Measurements from ENCODE around the gene COL8A2.

The COL8A2 gene

DNA sequence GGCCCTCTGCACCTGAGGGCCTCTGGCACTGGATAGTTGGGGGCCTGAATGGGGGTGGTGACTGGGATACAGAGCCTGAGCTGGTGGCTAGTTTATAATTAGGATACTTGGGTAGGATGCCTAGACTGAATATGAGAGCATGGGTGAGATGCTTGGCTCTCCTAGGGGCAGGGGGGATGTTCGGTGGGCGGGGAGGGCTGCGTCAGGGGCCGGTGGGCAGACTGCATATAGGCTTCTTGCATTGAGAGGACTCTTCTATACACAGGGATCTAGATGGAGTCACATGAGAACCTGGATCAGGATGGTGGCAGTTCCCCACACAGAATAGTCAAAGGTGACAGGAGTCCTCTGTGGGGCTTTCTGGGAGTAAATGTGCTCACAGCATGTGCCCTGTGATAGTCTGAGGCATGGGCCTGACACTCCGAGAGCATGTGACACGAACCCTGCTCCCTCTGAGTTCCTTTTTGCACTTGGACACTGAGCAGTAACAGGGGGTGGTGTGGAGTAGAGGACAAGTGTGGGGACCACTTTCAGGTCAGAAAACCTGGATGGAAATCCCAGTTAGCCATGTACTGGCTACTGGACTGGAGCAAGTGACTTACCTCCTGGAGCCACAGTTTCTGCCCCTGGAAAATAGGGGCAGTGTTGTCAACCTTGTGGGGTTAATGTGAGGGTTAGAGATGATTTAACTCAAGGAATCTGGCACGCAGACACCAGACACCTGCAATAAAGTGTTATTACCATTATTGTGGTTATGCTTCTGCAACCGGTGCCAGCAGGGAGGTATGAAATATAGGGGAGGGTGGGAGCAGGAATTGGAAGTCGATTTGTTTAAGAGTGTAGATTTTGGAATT is 33.2 kb upstream of the COL8A2 start:
- CTCF ChIA-PET = no interaction called here
- TF ChIP-seq NFRKB (IDR thresholded peaks at IDR 0.05) = no peak
- no peak for TF ChIP-seq SP1 (IDR thresholded peaks at IDR 0.05)
- TF ChIP-seq ZNF384 (IDR thresholded peaks at IDR 0.05) = no peak
- no peak for TF ChIP-seq BHLHE40 (IDR thresholded peaks at IDR 0.05; ENCODE audit: borderline replicate concordance)
- no peak for TF ChIP-seq ARNT (IDR thresholded peaks at IDR 0.05)
- TF ChIP-seq, protein P1, sequence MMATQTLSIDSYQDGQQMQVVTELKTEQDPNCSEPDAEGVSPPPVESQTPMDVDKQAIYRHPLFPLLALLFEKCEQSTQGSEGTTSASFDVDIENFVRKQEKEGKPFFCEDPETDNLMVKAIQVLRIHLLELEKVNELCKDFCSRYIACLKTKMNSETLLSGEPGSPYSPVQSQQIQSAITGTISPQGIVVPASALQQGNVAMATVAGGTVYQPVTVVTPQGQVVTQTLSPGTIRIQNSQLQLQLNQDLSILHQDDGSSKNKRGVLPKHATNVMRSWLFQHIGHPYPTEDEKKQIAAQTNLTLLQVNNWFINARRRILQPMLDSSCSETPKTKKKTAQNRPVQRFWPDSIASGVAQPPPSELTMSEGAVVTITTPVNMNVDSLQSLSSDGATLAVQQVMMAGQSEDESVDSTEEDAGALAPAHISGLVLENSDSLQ (IDR thresholded peaks at IDR 0.05) = no peak
- TF ChIP-seq TARDBP (IDR thresholded peaks at IDR 0.05) = no peak
- no peak for TF ChIP-seq FOXK2 (IDR thresholded peaks at IDR 0.05)
- TF ChIP-seq CTBP1 (IDR thresholded peaks at IDR 0.05; ENCODE audit: borderline replicate concordance) = no peak
- no peak for TF ChIP-seq HDGF (IDR thresholded peaks at IDR 0.05; ENCODE audit: borderline replicate concordance)
- no peak for TF ChIP-seq SUZ12 (IDR thresholded peaks at IDR 0.05)
- no peak for TF ChIP-seq FOXA1 (IDR thresholded peaks at IDR 0.05)
- DNase-seq (ENCODE audit: extremely low spot score) = no peak
- POLR2A ChIA-PET = interaction anchor here (5.5 kb wide), 1 partner anchor 8 kb away, joined by 42 read pairs; the partner anchor contains the start of gene TRAPPC3

DNA sequence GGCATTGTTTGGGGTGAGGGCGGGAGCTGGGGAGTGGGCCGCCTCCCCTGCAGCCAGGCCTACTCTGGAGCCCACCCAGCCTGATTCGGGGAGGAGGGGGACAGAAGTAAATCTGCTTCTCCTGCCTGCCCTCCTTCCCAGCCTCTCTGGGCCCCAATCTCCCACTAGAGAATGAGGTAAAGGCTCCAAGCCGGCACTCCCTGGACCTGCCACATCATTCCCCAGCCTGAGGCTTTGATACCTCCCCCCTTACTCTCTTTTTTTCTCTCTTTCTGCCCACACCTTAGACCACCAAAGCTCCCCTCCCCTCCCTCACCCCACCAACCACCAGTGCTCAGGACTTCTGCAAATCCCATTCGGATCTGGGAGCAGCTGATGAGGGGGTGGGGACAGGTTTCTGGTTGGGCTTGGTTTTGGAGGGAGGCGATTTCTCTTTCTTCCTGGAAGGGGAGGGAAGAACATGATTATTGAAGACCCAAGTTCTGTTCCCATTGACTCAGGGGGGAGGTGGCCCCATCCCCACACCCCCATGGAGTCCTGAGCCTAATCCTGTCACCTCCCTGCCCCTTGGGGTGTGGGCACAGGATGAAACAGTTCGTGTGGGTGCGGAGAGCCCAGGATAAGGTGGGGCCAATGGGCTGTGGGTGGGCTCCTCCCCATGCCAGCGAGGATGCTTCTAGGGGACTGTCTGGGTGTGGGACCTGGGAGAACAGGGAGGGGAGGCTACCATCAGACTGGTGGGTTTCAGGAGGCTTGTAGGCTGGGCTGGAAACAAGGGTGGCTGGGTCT is 32.3 kb upstream of the COL8A2 start:
- ChIA-PET POLR2A (interaction anchor here (1.0 to 2.0 kb wide), 5 partner anchors 10 to 81 kb away, joined by 3 to 9 read pairs (median 5); partner anchors contain the start of gene THRAP3), CTCF (no interaction called here)
- DNase-seq (ENCODE audit: extremely low spot score) = no peak
- TF ChIP-seq BHLHE40 (IDR thresholded peaks at IDR 0.05; ENCODE audit: borderline replicate concordance) (no peak), ELF4 (IDR thresholded peaks at IDR 0.05) (no peak), ARNT (IDR thresholded peaks at IDR 0.05) (no peak), ZNF384 (IDR thresholded peaks at IDR 0.05) (no peak), SUZ12 (IDR thresholded peaks at IDR 0.05) (no peak), FOXA1 (IDR thresholded peaks at IDR 0.05) (no peak), CTBP1 (IDR thresholded peaks at IDR 0.05; ENCODE audit: borderline replicate concordance) (no peak), TARDBP (IDR thresholded peaks at IDR 0.05) (no peak), NFRKB (IDR thresholded peaks at IDR 0.05) (no peak), FOXK2 (IDR thresholded peaks at IDR 0.05) (no peak), SP1 (IDR thresholded peaks at IDR 0.05) (no peak)
- TF ChIP-seq, protein P1 (IDR thresholded peaks at IDR 0.05) = no peak

DNA sequence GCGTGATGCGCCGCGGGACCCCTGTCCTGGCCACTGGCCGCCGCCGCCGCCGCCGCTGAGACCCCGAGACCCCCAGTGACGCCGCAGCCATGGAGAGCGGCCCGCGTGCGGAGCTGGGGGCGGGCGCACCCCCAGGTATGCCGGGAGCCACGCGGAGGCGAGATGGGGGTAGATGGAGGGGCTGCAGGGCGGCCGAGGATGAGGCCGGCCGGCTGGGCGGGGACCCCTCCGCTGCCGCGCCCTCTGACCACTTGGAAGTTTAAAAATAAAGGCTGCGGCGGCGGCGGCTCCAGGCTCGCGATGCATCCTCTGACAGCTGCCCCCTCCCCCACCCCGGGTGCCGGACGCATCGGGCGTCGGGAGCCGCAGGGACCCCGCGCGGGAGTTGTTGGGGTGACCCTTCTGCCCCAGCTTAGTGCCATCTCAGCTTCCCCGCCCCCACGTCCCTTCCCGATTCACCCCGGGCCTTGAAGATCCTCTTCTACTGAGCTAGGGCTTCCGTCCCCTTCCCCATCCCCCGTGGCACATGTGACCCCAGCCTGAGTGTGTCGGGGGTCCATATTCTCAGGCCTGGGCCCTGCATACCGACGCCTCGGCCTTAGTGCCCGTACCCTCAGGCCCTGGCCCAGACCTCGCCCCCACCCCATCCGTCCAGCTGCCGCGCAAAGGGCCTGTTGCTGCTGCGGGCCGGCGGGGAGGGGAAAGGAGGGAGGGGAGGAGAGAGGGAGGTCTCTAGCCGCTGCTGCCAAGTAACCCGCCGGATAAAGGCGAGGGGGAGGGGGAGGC is 31.5 kb upstream of the COL8A2 start:
- ChIA-PET POLR2A (interaction anchor here (0.5 to 2.0 kb wide), 7 partner anchors 9 to 81 kb away, joined by 3 to 9 read pairs (median 4); partner anchors contain the start of gene THRAP3), CTCF (interaction anchor here (0.7 to 1.2 kb wide), 2 partner anchors 68 to 129 kb away, joined by 3 to 4 read pairs; partner anchors contain the start of gene THRAP3)
- 0 out of 2 replicates have a peak, but pooled peaks have one; percentile 15 for TF ChIP-seq L3MBTL2 (conservative IDR thresholded peaks at IDR 0.05)
- TF ChIP-seq, protein P1 (IDR thresholded peaks at IDR 0.05) = no peak
- peak; percentile 70 for DNase-seq (ENCODE audit: extremely low spot score)

DNA sequence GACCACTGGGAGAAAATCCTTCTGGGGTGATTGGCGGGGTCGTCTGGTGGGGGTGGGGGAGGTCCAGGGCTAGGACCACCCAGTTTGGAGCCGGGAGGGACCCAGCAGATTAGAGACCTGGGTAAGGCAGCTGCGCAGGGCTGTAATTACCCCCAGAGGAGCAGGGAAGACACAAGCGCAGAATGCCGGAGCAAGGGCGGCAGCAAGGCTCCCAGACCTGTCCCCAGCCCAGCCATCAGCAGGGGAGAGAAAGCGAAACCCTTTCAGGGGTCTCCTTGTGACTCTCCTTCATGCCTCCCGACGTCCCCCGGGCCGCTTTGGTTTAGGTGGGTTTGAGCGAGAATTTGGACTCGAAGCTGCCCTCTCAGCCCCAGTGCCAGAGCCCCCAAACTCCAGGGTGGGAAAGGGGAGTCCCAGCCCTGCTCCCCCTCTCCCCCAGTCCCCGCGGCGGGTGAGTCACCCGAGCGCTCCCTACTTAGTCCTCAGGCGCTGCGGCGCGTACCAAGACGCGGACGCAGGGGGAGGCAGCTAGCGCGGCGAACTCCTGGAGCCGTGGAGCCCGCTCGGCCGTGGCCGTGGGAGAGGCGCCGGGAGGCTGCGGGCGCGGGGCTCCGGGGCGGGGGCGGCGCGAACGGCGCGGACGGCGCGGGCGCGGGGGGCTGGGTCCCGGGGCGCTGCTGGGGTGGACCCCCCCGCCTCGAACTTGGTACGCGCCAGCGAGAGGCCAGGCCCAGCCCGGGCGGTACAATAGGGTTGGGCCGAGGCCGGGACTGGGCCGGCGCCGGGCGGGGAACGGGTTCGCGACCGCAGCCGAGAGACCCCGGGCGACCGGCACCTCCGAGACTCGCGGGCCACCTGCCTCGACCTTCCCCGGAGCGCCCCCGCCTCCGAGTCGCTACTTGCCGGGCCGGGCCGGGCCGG is 30.6 kb upstream of the COL8A2 start, which contains the start of gene MAP7D1:
Gene MAP7D1 (plus strand): TSS at position 753 of the 921 bp plus-strand sequence. CDS start 258 bp downstream, outside the sequence.
- DNase-seq (ENCODE audit: extremely low spot score) = peak; percentile 81
- CTCF ChIA-PET = interaction anchor here (0.7 to 1.3 kb wide), 3 partner anchors 32 to 130 kb away, joined by 3 to 4 read pairs (median 3); partner anchors contain the start of gene THRAP3
- POLR2A ChIA-PET = interaction anchor here (1.0 to 2.0 kb wide), 6 partner anchors 11 to 82 kb away, joined by 3 to 9 read pairs (median 5); partner anchors contain the start of gene THRAP3
- TF ChIP-seq ARNT (IDR thresholded peaks at IDR 0.05) (0 out of 2 replicates have a peak, but pooled peaks have one; percentile 23), FOXK2 (IDR thresholded peaks at IDR 0.05) (no peak)

DNA sequence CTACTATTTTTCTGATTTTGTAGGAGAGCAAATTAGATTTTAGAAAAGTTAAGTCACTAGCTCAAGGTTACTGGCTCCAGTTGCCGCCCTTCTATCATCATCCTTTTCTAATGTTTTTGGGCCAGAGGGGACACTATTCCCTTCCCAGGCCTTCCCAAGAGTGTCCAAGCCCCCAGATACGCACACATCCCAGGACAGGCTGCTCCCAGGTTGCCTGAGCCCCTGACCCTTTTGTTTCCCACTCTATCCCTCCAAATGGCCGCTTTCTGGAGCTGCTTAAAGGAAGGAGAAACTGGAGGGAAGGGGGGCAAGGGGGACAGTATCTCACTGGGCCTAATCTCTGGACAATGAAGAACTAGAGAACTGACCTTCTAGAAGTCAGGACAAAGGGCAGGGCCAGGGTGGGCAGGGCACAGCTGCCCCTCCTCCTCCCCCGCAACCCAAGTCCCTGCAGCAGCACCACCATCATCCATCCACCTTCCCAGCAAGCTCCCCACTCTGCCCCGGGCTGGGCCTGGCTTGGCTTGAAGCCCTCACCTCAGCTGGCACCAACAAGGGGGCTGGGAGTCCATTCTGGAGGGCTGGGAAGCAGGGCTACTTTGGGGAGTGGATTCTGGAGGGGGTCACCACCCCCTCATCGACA is 29.9 kb upstream of the COL8A2 start:
- DNase-seq (ENCODE audit: extremely low spot score) = no peak
- CTCF ChIA-PET = interaction anchor here (1.3 kb wide), 1 partner anchor 33 kb away, joined by 3 read pairs; no protein-coding TSS in a partner anchor
- POLR2A ChIA-PET = interaction anchor here (0.9 to 1.3 kb wide), 3 partner anchors 33 to 232 kb away, joined by 4 to 5 read pairs (median 4); no protein-coding TSS in a partner anchor
- TF ChIP-seq HDGF (IDR thresholded peaks at IDR 0.05; ENCODE audit: borderline replicate concordance) (no peak), BHLHE40 (IDR thresholded peaks at IDR 0.05; ENCODE audit: borderline replicate concordance) (no peak), ARNT (IDR thresholded peaks at IDR 0.05) (no peak), ZNF384 (IDR thresholded peaks at IDR 0.05) (no peak)
